Neuron (in vitro differentiated cells): ENCODE results near the gene RIPOR3.

ENCODE experiments used
- H2AFZ ChIP-seq: one replicate; pipeline ENCODE4 v1.6.1; 2013; ENCODE audit warnings: low read depth, mild to moderate bottlenecking, inconsistent platforms, low read length, moderate library complexity
- H3K27me3 ChIP-seq: one replicate; pipeline ENCODE4 v1.6.1; 2013; ENCODE audit warnings: low read length; ENCODE audit not compliant: insufficient read depth
- H3K36me3 ChIP-seq: one replicate; pipeline ENCODE4 v1.6.1; 2013; ENCODE audit warnings: low read length; ENCODE audit not compliant: insufficient read depth
- H3K4me1 ChIP-seq: one replicate; pipeline ENCODE4 v1.6.1; 2013; ENCODE audit warnings: low read length; ENCODE audit not compliant: insufficient read depth
- H3K4me3 ChIP-seq: 2 replicates; pipeline ENCODE4 v1.5.1; 2013; ENCODE audit warnings: mild to moderate bottlenecking, low read length, moderate library complexity
- H3K9me3 ChIP-seq: one replicate; pipeline ENCODE4 v1.6.1; 2013; ENCODE audit warnings: low read length

The RIPOR3 gene

GRCh38 chr20:50597406-50597969, 93.9 kb downstream of the RIPOR3 start:
- no peak overlapping the region for H3K4me3 ChIP-seq
- H3K4me1 ChIP-seq = peaks cover 2% of the 10 kb centered on the region
- H3K36me3 ChIP-seq = no peaks in the 10 kb centered on the region
- no peaks in the 10 kb centered on the region for H3K9me3 ChIP-seq
- no peaks in the 10 kb centered on the region for H3K27me3 ChIP-seq
- no peak overlapping the region for H2AFZ ChIP-seq

- Histone ChIP-seq H2AFZ (no peak overlapping the region), H3K27me3 (no peaks in the 10 kb centered on the region), H3K4me3 (no peak overlapping the region), H3K4me1 (peaks cover 2% of the 10 kb centered on the region), H3K36me3 (no peaks in the 10 kb centered on the region), H3K9me3 (no peaks in the 10 kb centered on the region)
Observed at GRCh38 chr20:50596694-50597021, 94.7 kb downstream of the RIPOR3 start.

- Histone ChIP-seq H3K36me3 (no peaks in the 10 kb centered on the region), H3K4me3 (no peak overlapping the region), H3K4me1 (peaks cover 2% of the 10 kb centered on the region), H2AFZ (no peak overlapping the region), H3K27me3 (no peaks in the 10 kb centered on the region), H3K9me3 (no peaks in the 10 kb centered on the region)
Observed at GRCh38 chr20:50595988-50596693, 95.2 kb downstream of the RIPOR3 start.

- peaks cover 2% of the 10 kb centered on the region for H3K4me1 ChIP-seq
- H2AFZ ChIP-seq = no peak overlapping the region
- no peak overlapping the region for H3K4me3 ChIP-seq
- H3K9me3 ChIP-seq = no peaks in the 10 kb centered on the region
- H3K27me3 ChIP-seq = no peaks in the 10 kb centered on the region
- no peaks in the 10 kb centered on the region for H3K36me3 ChIP-seq
Observed at GRCh38 chr20:50595433-50595895, 95.9 kb downstream of the RIPOR3 start.

GRCh38 chr20:50594591-50595432, 96.5 kb downstream of the RIPOR3 start:
- Histone ChIP-seq H3K4me3 (no peak overlapping the region), H3K4me1 (peaks cover 2% of the 10 kb centered on the region), H3K36me3 (no peaks in the 10 kb centered on the region), H2AFZ (no peak overlapping the region), H3K27me3 (no peaks in the 10 kb centered on the region), H3K9me3 (no peaks in the 10 kb centered on the region)

GRCh38 chr20:50594231-50594590, 97.1 kb downstream of the RIPOR3 start:
- Histone ChIP-seq H3K4me1 (peaks cover 2% of the 10 kb centered on the region), H3K27me3 (no peaks in the 10 kb centered on the region), H3K4me3 (no peak overlapping the region), H3K9me3 (no peaks in the 10 kb centered on the region), H3K36me3 (no peaks in the 10 kb centered on the region), H2AFZ (no peak overlapping the region)

- no peak overlapping the region for H3K4me3 ChIP-seq
- H3K27me3 ChIP-seq = no peaks in the 10 kb centered on the region
- H3K4me1 ChIP-seq = peaks cover 2% of the 10 kb centered on the region
- no peak overlapping the region for H2AFZ ChIP-seq
- no peaks in the 10 kb centered on the region for H3K36me3 ChIP-seq
- H3K9me3 ChIP-seq = no peaks in the 10 kb centered on the region
Observed at GRCh38 chr20:50593005-50593335, 98.4 kb downstream of the RIPOR3 start.

GRCh38 chr20:50592282-50593004, 98.9 kb downstream of the RIPOR3 start:
- Histone ChIP-seq H2AFZ (no peak overlapping the region), H3K27me3 (no peaks in the 10 kb centered on the region), H3K36me3 (peaks cover 3% of the 10 kb centered on the region), H3K4me3 (no peak overlapping the region), H3K9me3 (no peaks in the 10 kb centered on the region), H3K4me1 (peaks cover 2% of the 10 kb centered on the region)

GRCh38 chr20:50591233-50591852, 100.0 kb downstream of the RIPOR3 start:
- no peaks in the 10 kb centered on the region for H3K27me3 ChIP-seq
- H3K4me1 ChIP-seq = peaks cover 2% of the 10 kb centered on the region
- H3K36me3 ChIP-seq = peaks cover 10% of the 10 kb centered on the region
- no peak overlapping the region for H2AFZ ChIP-seq
- no peaks in the 10 kb centered on the region for H3K9me3 ChIP-seq
- no peak overlapping the region for H3K4me3 ChIP-seq

- no peak overlapping the region for H3K4me3 ChIP-seq
- H3K27me3 ChIP-seq = no peaks in the 10 kb centered on the region
- H3K4me1 ChIP-seq = no peaks in the 10 kb centered on the region
- peaks cover 19% of the 10 kb centered on the region for H3K36me3 ChIP-seq
- H2AFZ ChIP-seq = no peak overlapping the region
- no peaks in the 10 kb centered on the region for H3K9me3 ChIP-seq
Observed at GRCh38 chr20:50590348-50590664, 101.0 kb downstream of the RIPOR3 start.

- Histone ChIP-seq H3K4me3 (no peak overlapping the region), H3K36me3 (peaks cover 22% of the 10 kb centered on the region), H2AFZ (no peak overlapping the region), H3K4me1 (no peaks in the 10 kb centered on the region), H3K27me3 (no peaks in the 10 kb centered on the region), H3K9me3 (no peaks in the 10 kb centered on the region)
Observed at GRCh38 chr20:50589548-50590347, 101.6 kb downstream of the RIPOR3 start.

GRCh38 chr20:50588034-50588736, 103.2 kb downstream of the RIPOR3 start:
- Histone ChIP-seq H3K27me3 (no peaks in the 10 kb centered on the region), H3K9me3 (no peaks in the 10 kb centered on the region), H3K36me3 (peaks cover 34% of the 10 kb centered on the region), H3K4me3 (no peak overlapping the region), H2AFZ (no peak overlapping the region), H3K4me1 (no peaks in the 10 kb centered on the region)
